Gastrocnemius medialis (tissue), 4 donors: ENCODE data around the gene AUTS2.

ENCODE experiments used
- CTCF ChIP-seq, 5 experiments: fragments of 450-650 bp in 3 of 5; fragments of 200-600 bp in 2 of 5; sonication (generic) in 2 of 5; IDR thresholded peaks in 4 of 5; conservative IDR thresholded peaks in 1 of 5; 1 replicate in 4 of 5; 2 replicates in 1 of 5; pipeline ENCODE4 v1.5.1; 2016 to 2019; ENCODE audit warnings: antibody characterized with exemption in 5 of 5, mild to moderate bottlenecking in 3 of 5, moderate library complexity in 3 of 5
- POLR2A ChIP-seq, 2 donors: fragments of 450-650 bp; IDR thresholded peaks; one replicate each; pipeline ENCODE4 v1.6.1; 2017; ENCODE audit warnings: antibody characterized with exemption in 2 of 2, mild to moderate bottlenecking in 2 of 2, moderate library complexity in 2 of 2

DNA sequence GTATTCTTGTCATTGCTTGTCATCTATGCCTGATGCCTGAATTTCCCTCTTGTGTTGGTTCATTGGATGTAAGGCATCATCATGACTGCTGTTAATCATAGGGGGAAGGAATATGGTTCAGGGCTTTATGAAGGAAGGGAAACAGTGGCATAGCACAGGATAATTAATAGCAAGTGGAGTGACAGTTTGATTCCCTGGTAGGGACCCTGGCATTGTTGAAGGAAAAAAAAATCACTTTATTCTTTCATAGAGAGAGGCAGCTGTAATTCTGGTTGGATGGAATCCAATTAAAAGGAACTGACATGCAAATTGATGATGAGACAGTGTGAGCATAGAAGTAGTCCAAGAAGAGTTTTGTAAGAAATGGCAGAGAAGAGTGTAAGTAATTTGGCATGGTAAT lies 121.4 kb downstream of the AUTS2 start:
- TF ChIP-seq CTCF (IDR thresholded peaks at IDR 0.05 in 4 of 5, conservative IDR thresholded peaks at IDR 0.05 in 1 of 5) (no peak), POLR2A (IDR thresholded peaks at IDR 0.05) (no peak)
